ENCODE results near the gene NEUROG1.

DNA sequence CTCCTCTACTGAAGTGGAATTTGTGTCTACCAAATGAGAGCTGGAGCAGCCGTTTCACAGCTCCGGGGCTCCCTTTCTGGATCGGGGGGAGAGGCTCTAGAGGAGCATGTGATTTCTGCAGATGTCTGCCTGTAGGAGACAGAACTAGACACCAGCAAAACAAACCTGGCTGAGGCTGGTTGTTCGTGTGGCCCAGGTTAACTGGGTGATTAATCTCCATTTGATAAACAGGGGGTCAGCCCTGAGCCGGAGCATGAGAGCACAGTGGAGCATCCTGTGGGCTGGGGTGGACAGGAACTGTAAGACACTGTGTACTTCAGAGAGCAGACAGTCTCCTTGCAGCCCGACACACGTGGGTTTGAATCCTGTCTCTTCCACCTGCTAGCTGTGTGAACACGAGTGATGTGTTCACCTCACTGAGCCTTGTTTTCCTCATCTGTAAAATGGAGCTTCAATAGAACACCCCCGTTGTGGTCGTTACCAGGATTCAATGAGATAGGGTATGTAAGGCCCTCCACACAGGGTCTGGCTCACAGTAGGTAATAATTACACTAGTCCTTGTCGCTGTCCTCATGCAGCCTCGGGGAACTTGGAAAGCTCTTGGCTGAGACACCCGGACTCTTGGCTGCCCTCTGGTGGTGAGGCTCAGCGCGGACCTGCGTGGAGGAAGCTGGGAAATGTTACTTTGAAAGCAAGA lies 30.1 kb upstream of the NEUROG1 start:
- TF ChIP-seq, protein P1, sequence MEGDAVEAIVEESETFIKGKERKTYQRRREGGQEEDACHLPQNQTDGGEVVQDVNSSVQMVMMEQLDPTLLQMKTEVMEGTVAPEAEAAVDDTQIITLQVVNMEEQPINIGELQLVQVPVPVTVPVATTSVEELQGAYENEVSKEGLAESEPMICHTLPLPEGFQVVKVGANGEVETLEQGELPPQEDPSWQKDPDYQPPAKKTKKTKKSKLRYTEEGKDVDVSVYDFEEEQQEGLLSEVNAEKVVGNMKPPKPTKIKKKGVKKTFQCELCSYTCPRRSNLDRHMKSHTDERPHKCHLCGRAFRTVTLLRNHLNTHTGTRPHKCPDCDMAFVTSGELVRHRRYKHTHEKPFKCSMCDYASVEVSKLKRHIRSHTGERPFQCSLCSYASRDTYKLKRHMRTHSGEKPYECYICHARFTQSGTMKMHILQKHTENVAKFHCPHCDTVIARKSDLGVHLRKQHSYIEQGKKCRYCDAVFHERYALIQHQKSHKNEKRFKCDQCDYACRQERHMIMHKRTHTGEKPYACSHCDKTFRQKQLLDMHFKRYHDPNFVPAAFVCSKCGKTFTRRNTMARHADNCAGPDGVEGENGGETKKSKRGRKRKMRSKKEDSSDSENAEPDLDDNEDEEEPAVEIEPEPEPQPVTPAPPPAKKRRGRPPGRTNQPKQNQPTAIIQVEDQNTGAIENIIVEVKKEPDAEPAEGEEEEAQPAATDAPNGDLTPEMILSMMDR (conservative IDR thresholded peaks at IDR 0.05; ENCODE audit: low read depth in 2 of 2): peak; percentile 88 to 97
- TF ChIP-seq ETS1 (IDR thresholded peaks at IDR 0.05) (no peak), EZH2 (IDR thresholded peaks at IDR 0.05; ENCODE audit: low read depth, unreplicated experiment) (no peak), EZH2phosphoT487 (IDR thresholded peaks at IDR 0.05; ENCODE audit: unreplicated experiment) (no peak), POLR2AphosphoS5 (IDR thresholded peaks at IDR 0.05; ENCODE audit: low read depth) (no peak), CREB1 (CRISPR knock-in tag; IDR thresholded peaks at IDR 0.05; ENCODE audit: low read depth) (no peak), ZNF114 (CRISPR knock-in tag; IDR thresholded peaks at IDR 0.05) (no peak), ZNF462 (CRISPR knock-in tag; IDR thresholded peaks at IDR 0.05) (no peak), JUNB (IDR thresholded peaks at IDR 0.05; ENCODE audit: unreplicated experiment) (no peak), NANOG (IDR thresholded peaks at IDR 0.05; ENCODE audit: borderline replicate concordance) (no peak), ZNF331 (CRISPR knock-in tag; IDR thresholded peaks at IDR 0.05; ENCODE audit: low read depth) (no peak)
- TF ChIP-seq, protein P2, sequence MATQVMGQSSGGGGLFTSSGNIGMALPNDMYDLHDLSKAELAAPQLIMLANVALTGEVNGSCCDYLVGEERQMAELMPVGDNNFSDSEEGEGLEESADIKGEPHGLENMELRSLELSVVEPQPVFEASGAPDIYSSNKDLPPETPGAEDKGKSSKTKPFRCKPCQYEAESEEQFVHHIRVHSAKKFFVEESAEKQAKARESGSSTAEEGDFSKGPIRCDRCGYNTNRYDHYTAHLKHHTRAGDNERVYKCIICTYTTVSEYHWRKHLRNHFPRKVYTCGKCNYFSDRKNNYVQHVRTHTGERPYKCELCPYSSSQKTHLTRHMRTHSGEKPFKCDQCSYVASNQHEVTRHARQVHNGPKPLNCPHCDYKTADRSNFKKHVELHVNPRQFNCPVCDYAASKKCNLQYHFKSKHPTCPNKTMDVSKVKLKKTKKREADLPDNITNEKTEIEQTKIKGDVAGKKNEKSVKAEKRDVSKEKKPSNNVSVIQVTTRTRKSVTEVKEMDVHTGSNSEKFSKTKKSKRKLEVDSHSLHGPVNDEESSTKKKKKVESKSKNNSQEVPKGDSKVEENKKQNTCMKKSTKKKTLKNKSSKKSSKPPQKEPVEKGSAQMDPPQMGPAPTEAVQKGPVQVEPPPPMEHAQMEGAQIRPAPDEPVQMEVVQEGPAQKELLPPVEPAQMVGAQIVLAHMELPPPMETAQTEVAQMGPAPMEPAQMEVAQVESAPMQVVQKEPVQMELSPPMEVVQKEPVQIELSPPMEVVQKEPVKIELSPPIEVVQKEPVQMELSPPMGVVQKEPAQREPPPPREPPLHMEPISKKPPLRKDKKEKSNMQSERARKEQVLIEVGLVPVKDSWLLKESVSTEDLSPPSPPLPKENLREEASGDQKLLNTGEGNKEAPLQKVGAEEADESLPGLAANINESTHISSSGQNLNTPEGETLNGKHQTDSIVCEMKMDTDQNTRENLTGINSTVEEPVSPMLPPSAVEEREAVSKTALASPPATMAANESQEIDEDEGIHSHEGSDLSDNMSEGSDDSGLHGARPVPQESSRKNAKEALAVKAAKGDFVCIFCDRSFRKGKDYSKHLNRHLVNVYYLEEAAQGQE (IDR thresholded peaks at IDR 0.05; ENCODE audit: unreplicated experiment): no peak
